K562 (cell line): ENCODE measurements around the gene PDIA3. TPM values are rescaled to one million over a fixed set of nuclear protein-coding genes. Genes with fewer than 3 reads are reported as not detected.

Experiments
- ATAC-seq: fragments of 200-7000 bp; cut with Tn5 transposase; 3 replicates; pipeline ENCODE4 v1.9.1; 2020; ENCODE audit warnings: moderate library complexity
- BruUV-seq: library from RNA; stranded (reverse); fragments of 400-500 nt; replicated peaks from 2 replicates; lab custom pipeline; 2021; lab: Mats Ljungman, UMichigan
- CTCF ChIA-PET: fragments of 300-600 bp; formaldehyde crosslinking; extraction: SDS; loops from one replicate; lab custom pipeline; 2021; ENCODE audit warnings: low intra/inter-chr PET ratio; lab: Yijun Ruan, JAX
- POLR2A ChIA-PET: fragments of 300-600, 350-650 bp; sonication (Branson Sonifier 250); formaldehyde crosslinking; extraction: SDS; loops from one replicate; lab custom pipeline; 2021; ENCODE audit warnings: antibody characterized with exemption, inconsistent platforms; lab: Yijun Ruan, JAX
- DNase-seq, 4 experiments: peaks; one replicate each; pipeline versions ENCODE4 v3.0.0 to v3.0.0-alpha.2; 2011 to 2018; ENCODE audit warnings: low spot score in 3 of 4, mixed read lengths in 3 of 4; ENCODE audit errors: extremely low read depth in 1 of 4
- FAIRE-seq: peaks from 2 replicates; lab custom pipeline; 2011; peaks lifted over from hg19 to GRCh38; lab: Jason Lieb, UNC
- H2AFZ ChIP-seq: 2 replicates; pipeline ENCODE4 v1.6.0; 2011; ENCODE audit warnings: low read depth, low read length, control low read depth, inconsistent platforms
- H3K27ac ChIP-seq: fragments of 200-600 bp; 3 replicates; pipeline ENCODE4 v1.8.0; 2011; ENCODE audit warnings: low read depth, mild to moderate bottlenecking, control low read depth, inconsistent platforms, low read length, moderate library complexity, mixed read lengths; ENCODE audit errors: extremely low read depth
- H3K27me3 ChIP-seq, 2 experiments: fragments of 300-600 bp in 1 of 2; 2 replicates in 1 of 2; 3 replicates in 1 of 2; pipeline versions ENCODE4 v1.6.0 to v1.8.0; 2011; ENCODE audit warnings: inconsistent platforms in 2 of 2, low read length in 2 of 2, mild to moderate bottlenecking in 1 of 2, mixed read lengths in 1 of 2, moderate library complexity in 1 of 2; ENCODE audit not compliant: control insufficient read depth in 2 of 2, insufficient read depth in 2 of 2
- H3K36me3 ChIP-seq: fragments of 300-600 bp; 3 replicates; pipeline ENCODE4 v1.8.0; 2011; ENCODE audit warnings: mild to moderate bottlenecking, low read length, inconsistent platforms; ENCODE audit not compliant: control insufficient read depth, insufficient read depth
- H3K4me1 ChIP-seq, 2 experiments: fragments of 200-600 bp in 1 of 2; replicated peaks in 1 of 2; 2 replicates in 1 of 2; 3 replicates in 1 of 2; pipeline versions ENCODE4 v1.5.1 to v1.8.0; 2011; ENCODE audit warnings: inconsistent platforms in 2 of 2, low read length in 2 of 2, mild to moderate bottlenecking in 1 of 2, mixed read lengths in 1 of 2, moderate library complexity in 1 of 2; ENCODE audit not compliant: control insufficient read depth in 2 of 2, insufficient read depth in 2 of 2
- H3K4me2 ChIP-seq: 2 replicates; pipeline ENCODE4 v1.6.1; 2011; ENCODE audit warnings: low read length, control low read depth, inconsistent platforms, mixed read lengths; ENCODE audit not compliant: insufficient read depth
- H3K4me3 ChIP-seq: fragments of 200-600 bp; sonication (generic), shearing (Covaris generic); 2 replicates; pipeline ENCODE4 v1.5.1; 2016; ENCODE audit warnings: control low read depth, inconsistent platforms
- H3K79me2 ChIP-seq: fragments of 200-600 bp; 3 replicates; pipeline ENCODE4 v1.8.0; 2011; ENCODE audit warnings: low read length, inconsistent platforms; ENCODE audit not compliant: control insufficient read depth, insufficient read depth
- H3K9ac ChIP-seq, 2 experiments: 2 replicates each; pipeline versions ENCODE4 v1.6.0 to v1.6.1; 2011; ENCODE audit warnings: low read depth in 2 of 2, low read length in 2 of 2, control low read depth in 1 of 2, inconsistent platforms in 1 of 2, mild to moderate bottlenecking in 1 of 2, mixed read lengths in 1 of 2; ENCODE audit not compliant: insufficient read depth in 1 of 2
- H3K9me1 ChIP-seq: one replicate; pipeline ENCODE4 v1.6.0; 2011; ENCODE audit warnings: inconsistent platforms, mild to moderate bottlenecking, low read length, moderate library complexity; ENCODE audit not compliant: control insufficient read depth, insufficient read depth
- H3K9me3 ChIP-seq: replicated peaks from 2 replicates; pipeline ENCODE4 v1.5.1; 2011; ENCODE audit warnings: low read depth, low read length, inconsistent platforms; ENCODE audit not compliant: control insufficient read depth, insufficient read depth
- H4K20me1 ChIP-seq: replicated peaks from 2 replicates; pipeline ENCODE4 v1.6.1; 2011; ENCODE audit warnings: low read length, inconsistent platforms, mixed read lengths; ENCODE audit not compliant: control insufficient read depth, insufficient read depth
- CEBPG ChIP-seq, 3 experiments: fragments of 200-800 bp in 1 of 3; sonication (Bioruptor generic) in 1 of 3; sonication (generic) in 1 of 3; formaldehyde crosslinking in 1 of 3; IDR thresholded peaks in 2 of 3; conservative IDR thresholded peaks in 1 of 3; 2 replicates each; pipeline versions ENCODE4 v1.6.1 to v1.8.0; 2016 to 2022; ENCODE audit warnings: missing compliant biosample characterization in 2 of 3, missing genetic modification characterization in 2 of 3, mild to moderate bottlenecking in 1 of 3, missing genetic modification reagents in 1 of 3
- L3MBTL2 ChIP-seq: fragments of 450-650 bp; IDR thresholded peaks from 2 replicates; pipeline ENCODE4 v1.6.1; 2016; ENCODE audit warnings: mild to moderate bottlenecking, moderate library complexity
- NFATC3 ChIP-seq: fragments of 450-650 bp; IDR thresholded peaks from 2 replicates; pipeline ENCODE4 v1.6.1; 2017; ENCODE audit warnings: mild to moderate bottlenecking
- POLR2A ChIP-seq: fragments of 450-650 bp; conservative IDR thresholded peaks from 2 replicates; pipeline ENCODE4 v1.6.1; 2016
- WGBS: fragments of 100-300 bp; shearing (Covaris generic); methylation state at CpG from one replicate; pipeline ENCODE4 v1.1.6; 2016; ENCODE audit warnings: low coverage, mixed read lengths; ENCODE audit not compliant: insufficient coverage; ENCODE audit errors: missing lambda C conversion rate; 5-methylcytosine and 5-hydroxymethylcytosine counted together
- in situ Hi-C: fragments of 300-500 bp; cut with MboI; formaldehyde crosslinking; loops from 4 replicates; pipeline ENCODE4 v1.15.0; 2018; ENCODE audit warnings: inconsistent platforms, mixed read lengths
- intact Hi-C: fragments of 100-400 bp; cut with micrococcal nuclease; formaldehyde crosslinking; loops from 2 replicates; pipeline ENCODE4 v1.14.2; 2022
- polyA plus RNA-seq, 8 experiments: library from polyadenylated mRNA; depleted of rRNA in 4 of 8; stranded (reverse) in 5 of 8; unstranded in 3 of 8; fragments of >200 nt; fragmentation: Nextera tagmentation in 2 of 8; fragmentation: Illumina TruSeq in 1 of 8; extraction: Ambion mirVana in 2 of 8; extraction: Trizol in 1 of 8; gene quantifications; 2 replicates each; pipeline versions ENCODE4 v1.2.1 to v1.2.3, GENCODE V29; 2011 to 2014; ENCODE audit warnings: inconsistent platforms in 1 of 8, missing spikeins in 1 of 8
- total RNA-seq, 7 experiments: library from RNA; depleted of rRNA in 6 of 7; stranded (reverse); fragments of >200 nt in 6 of 7; fragmentation: Illumina TruSeq in 2 of 7; extraction: Trizol in 2 of 7; gene quantifications; 2 replicates each; pipeline versions ENCODE4 v1.2.1 to v1.2.3, GENCODE V29; 2011 to 2021; ENCODE audit warnings: low replicate concordance in 1 of 7
- TF ChIP-seq, protein P1 (sequence below): fragments of 450-650 bp; IDR thresholded peaks from 2 replicates; pipeline ENCODE4 v1.6.1; 2016; ENCODE audit warnings: low read depth, mild to moderate bottlenecking, moderate library complexity
- TF ChIP-seq, protein P2 (sequence below): fragments of 450-650 bp; IDR thresholded peaks from 2 replicates; pipeline ENCODE4 v1.6.1; 2016; ENCODE audit warnings: mild to moderate bottlenecking, moderate library complexity

Gene PDIA3
- total and polyA plus RNA-seq, 9 of the 15 experiments (the other 6 are each of a cell fraction or from before 2014, with no cell fraction given) = 13.5 to 386 (median 149) TPM

DNA sequence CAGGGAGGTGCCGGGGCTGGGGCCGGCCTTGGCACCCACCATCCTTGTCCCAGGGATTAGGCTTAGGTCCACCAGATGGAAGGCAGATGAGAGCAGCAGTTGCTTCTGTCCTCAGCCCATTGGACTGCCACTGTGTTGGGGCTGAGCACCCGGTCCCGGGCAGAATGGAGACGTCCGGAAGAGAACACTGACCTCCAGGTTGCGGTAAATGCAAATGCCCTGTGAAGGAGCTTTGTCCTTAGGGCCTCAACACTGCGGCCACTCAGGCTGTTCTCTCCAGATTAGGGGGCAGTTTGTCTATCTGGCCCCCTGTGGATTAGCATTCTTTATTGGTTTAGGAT, 53.7 kb downstream of the PDIA3 start, which contains the start of gene SERINC4 (continued):
- TF ChIP-seq, protein P1, sequence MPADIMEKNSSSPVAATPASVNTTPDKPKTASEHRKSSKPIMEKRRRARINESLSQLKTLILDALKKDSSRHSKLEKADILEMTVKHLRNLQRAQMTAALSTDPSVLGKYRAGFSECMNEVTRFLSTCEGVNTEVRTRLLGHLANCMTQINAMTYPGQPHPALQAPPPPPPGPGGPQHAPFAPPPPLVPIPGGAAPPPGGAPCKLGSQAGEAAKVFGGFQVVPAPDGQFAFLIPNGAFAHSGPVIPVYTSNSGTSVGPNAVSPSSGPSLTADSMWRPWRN = no peak
- 0 out of 2 replicates have a peak, but pooled peaks have one; percentile 4 for TF ChIP-seq CEBPG (CRISPR knock-in tag; IDR thresholded peaks at IDR 0.05)
- TF ChIP-seq CEBPG (tag; conservative IDR thresholded peaks at IDR 0.05 in 1 of 2, IDR thresholded peaks at IDR 0.05 in 1 of 2) = no peak

DNA sequence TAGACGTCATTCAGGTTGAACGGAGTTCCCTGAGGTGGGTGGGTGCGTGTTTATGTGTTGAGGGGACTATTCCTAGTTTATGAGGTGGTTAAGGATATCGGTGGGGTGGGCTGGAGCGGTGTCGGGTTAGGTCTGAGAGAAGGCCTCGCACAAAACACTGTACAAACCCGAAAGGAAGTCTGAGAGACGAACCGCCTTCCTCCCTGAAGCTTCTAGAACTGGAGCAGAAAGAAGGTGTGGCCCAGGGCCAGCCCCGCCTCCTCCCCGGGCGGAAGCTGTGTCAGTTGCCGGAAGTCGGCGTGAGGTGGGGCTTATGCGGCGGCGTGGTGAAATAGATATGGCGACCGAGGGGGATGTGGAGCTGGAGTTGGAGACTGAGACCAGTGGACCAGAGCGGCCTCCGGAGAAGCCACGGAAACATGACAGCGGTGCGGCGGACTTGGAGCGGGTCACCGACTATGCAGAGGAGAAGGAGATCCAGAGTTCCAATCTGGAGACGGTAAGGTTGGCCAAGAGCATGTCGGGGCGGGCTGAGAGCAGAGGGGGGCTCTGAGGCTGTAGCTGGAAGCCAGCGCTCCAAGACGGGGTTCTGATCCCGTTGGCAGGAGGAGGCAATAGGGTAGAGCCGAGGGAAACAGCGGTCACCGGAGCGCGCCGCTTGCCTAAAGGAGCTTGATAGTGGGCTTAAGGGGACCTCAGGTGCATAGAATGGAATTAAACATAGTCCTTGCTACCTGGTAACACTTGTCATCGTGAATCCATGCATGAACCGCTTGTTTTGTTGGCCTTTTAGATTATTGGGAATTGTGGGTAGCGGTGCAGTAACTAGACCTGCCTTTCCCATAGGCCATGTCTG, 54.3 kb downstream of the PDIA3 start, which contains the start of gene HYPK:
TSS of gene HYPK (plus strand) at position 314 of the 856 bp plus-strand sequence. CDS start at position 338, 24 bp downstream.
- ATAC-seq (peak; percentile 94), DNase-seq (peak; percentile 85 to 95 (median 88)), FAIRE-seq (peak; percentile 92)
- BruUV-seq = TSS peak; percentile 37
- H3K9ac ChIP-seq = peak within 1 kb of the TSS; percentile 91 to 92
- H3K27ac ChIP-seq = peak within 1 kb of the TSS; percentile 81
- H3K27me3 ChIP-seq = no peaks in the 10 kb centered on the region
- peaks cover 19 to 24% of the 10 kb centered on the region in 2 experiments for H3K4me1 ChIP-seq
- no peaks in the 10 kb centered on the region for H3K9me1 ChIP-seq
- no peaks in the 10 kb centered on the region for H3K9me3 ChIP-seq
- in situ Hi-C loops (no loop called here), intact Hi-C loops (no loop called here)
- peaks cover 22% of the 10 kb centered on the region for H3K79me2 ChIP-seq
- H4K20me1 ChIP-seq = no peaks in the 10 kb centered on the region
- peak within 1 kb of the TSS; percentile 78 for H3K4me3 ChIP-seq
- ChIA-PET POLR2A (interaction anchor here (0.6 to 3.7 kb wide), 11 partner anchors 10 to 138 kb away, joined by 3 to 29 read pairs (median 4); partner anchors contain the start of genes ELL3, MFAP1, PDIA3 and SERF2), CTCF (no interaction called here)
- 3% methylated on average over 44 of the region's 44 CpGs for WGBS
- peak within 1 kb of the TSS; percentile 67 for H2AFZ ChIP-seq
- H3K4me2 ChIP-seq = peak within 1 kb of the TSS; percentile 100
- H3K36me3 ChIP-seq = peaks cover 80% of the 10 kb centered on the region
- TF ChIP-seq POLR2A = peak; percentile 97
- TF ChIP-seq, protein P2, sequence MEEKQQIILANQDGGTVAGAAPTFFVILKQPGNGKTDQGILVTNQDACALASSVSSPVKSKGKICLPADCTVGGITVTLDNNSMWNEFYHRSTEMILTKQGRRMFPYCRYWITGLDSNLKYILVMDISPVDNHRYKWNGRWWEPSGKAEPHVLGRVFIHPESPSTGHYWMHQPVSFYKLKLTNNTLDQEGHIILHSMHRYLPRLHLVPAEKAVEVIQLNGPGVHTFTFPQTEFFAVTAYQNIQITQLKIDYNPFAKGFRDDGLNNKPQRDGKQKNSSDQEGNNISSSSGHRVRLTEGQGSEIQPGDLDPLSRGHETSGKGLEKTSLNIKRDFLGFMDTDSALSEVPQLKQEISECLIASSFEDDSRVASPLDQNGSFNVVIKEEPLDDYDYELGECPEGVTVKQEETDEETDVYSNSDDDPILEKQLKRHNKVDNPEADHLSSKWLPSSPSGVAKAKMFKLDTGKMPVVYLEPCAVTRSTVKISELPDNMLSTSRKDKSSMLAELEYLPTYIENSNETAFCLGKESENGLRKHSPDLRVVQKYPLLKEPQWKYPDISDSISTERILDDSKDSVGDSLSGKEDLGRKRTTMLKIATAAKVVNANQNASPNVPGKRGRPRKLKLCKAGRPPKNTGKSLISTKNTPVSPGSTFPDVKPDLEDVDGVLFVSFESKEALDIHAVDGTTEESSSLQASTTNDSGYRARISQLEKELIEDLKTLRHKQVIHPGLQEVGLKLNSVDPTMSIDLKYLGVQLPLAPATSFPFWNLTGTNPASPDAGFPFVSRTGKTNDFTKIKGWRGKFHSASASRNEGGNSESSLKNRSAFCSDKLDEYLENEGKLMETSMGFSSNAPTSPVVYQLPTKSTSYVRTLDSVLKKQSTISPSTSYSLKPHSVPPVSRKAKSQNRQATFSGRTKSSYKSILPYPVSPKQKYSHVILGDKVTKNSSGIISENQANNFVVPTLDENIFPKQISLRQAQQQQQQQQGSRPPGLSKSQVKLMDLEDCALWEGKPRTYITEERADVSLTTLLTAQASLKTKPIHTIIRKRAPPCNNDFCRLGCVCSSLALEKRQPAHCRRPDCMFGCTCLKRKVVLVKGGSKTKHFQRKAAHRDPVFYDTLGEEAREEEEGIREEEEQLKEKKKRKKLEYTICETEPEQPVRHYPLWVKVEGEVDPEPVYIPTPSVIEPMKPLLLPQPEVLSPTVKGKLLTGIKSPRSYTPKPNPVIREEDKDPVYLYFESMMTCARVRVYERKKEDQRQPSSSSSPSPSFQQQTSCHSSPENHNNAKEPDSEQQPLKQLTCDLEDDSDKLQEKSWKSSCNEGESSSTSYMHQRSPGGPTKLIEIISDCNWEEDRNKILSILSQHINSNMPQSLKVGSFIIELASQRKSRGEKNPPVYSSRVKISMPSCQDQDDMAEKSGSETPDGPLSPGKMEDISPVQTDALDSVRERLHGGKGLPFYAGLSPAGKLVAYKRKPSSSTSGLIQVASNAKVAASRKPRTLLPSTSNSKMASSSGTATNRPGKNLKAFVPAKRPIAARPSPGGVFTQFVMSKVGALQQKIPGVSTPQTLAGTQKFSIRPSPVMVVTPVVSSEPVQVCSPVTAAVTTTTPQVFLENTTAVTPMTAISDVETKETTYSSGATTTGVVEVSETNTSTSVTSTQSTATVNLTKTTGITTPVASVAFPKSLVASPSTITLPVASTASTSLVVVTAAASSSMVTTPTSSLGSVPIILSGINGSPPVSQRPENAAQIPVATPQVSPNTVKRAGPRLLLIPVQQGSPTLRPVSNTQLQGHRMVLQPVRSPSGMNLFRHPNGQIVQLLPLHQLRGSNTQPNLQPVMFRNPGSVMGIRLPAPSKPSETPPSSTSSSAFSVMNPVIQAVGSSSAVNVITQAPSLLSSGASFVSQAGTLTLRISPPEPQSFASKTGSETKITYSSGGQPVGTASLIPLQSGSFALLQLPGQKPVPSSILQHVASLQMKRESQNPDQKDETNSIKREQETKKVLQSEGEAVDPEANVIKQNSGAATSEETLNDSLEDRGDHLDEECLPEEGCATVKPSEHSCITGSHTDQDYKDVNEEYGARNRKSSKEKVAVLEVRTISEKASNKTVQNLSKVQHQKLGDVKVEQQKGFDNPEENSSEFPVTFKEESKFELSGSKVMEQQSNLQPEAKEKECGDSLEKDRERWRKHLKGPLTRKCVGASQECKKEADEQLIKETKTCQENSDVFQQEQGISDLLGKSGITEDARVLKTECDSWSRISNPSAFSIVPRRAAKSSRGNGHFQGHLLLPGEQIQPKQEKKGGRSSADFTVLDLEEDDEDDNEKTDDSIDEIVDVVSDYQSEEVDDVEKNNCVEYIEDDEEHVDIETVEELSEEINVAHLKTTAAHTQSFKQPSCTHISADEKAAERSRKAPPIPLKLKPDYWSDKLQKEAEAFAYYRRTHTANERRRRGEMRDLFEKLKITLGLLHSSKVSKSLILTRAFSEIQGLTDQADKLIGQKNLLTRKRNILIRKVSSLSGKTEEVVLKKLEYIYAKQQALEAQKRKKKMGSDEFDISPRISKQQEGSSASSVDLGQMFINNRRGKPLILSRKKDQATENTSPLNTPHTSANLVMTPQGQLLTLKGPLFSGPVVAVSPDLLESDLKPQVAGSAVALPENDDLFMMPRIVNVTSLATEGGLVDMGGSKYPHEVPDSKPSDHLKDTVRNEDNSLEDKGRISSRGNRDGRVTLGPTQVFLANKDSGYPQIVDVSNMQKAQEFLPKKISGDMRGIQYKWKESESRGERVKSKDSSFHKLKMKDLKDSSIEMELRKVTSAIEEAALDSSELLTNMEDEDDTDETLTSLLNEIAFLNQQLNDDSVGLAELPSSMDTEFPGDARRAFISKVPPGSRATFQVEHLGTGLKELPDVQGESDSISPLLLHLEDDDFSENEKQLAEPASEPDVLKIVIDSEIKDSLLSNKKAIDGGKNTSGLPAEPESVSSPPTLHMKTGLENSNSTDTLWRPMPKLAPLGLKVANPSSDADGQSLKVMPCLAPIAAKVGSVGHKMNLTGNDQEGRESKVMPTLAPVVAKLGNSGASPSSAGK = no peak
- TF ChIP-seq NFATC3 = 0 out of 2 replicates have a peak, but pooled peaks have one; percentile 19
- TF ChIP-seq L3MBTL2 = 0 out of 2 replicates have a peak, but pooled peaks have one; percentile 33
